CD4-positive, alpha-beta T cell treated with Interleukin-6 for 4 hours (primary cell): ENCODE measurements around the gene FRY.
A peak's percentile ranks its signal among the peaks of the same experiment; 100 is the strongest.

Experiments
- DNase-seq: peaks from one replicate; pipeline ENCODE4 v3.0.0-alpha.2; 2020; ENCODE audit warnings: mixed read lengths

The FRY gene

DNA sequence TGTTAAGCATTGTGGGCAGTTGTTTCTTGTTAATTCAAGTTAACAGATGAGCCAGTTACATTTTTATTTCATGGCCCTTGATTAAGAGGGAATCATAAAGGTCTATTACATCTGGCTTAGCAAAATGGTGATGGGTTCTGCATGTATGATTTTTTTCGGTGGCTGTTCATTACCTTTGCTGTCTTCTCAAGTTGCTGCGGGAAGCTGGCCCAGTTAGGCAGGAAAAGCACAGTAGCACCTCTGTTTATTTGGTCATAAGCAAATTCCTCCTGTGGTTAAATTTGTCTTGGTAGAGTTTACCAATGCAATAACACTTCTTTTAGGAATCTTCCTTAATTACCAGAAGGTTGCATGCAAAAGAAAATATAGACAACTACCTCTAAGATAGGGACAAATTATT, 104.5 kb downstream of the FRY start:
- DNase-seq: no peak

DNA sequence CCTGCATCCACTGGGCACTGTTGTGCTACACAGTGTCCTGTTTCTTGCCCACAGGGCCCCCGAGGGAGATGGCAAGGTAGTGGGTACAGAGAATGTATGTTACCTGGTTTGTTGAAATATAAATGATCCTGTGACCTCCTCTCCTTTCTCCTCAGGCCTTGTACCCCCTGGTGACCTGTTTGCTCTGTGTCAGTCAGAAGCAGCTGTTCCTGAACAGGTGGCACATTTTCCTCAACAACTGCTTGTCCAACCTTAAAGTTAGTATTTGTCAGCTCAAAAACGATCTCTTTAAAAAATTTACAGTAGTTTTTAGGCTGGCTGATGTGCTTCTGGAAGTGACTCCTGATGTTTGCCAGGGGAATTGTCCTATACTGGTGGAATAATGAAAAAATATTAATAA, 105.1 kb downstream of the FRY start:
- DNase-seq: no peak

DNA sequence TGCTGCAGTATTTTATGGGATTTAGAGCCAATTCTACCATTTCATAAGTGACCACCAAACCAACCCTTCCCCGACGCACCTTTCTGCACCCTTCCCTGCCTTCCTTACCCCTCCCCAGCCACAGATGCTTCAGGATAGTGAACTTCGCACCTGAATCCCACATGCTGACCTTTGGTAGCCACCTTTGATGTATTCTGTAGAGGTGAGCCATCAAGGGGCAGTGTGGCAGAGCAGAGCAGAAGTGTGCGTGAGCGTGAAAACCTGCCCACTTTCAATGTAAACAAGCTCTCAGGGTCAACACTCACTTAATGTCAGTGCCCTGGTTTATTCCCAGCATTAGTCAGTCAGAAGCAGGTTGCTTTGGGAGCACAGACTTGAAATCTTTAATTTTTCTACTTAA, 107.7 kb downstream of the FRY start:
- no peak for DNase-seq

DNA sequence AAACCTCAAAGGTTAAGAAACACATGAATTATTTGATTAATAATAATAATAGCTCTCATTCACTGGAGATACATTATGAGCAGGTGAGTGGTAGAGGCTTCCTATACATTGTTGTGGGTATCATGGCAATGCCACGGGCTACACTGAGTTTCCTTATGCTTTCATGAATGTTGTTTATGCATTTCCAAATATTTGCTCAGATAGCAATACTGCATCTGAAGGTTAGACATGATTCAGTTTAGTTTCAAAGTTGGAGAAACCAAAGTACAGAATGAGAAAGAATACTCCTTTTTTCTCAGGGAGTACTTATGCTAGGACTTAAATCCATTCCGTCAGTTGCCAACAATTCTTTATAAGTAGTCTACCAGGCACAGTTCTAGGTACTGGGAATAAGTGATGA, 108.5 kb downstream of the FRY start:
- DNase-seq: no peak

DNA sequence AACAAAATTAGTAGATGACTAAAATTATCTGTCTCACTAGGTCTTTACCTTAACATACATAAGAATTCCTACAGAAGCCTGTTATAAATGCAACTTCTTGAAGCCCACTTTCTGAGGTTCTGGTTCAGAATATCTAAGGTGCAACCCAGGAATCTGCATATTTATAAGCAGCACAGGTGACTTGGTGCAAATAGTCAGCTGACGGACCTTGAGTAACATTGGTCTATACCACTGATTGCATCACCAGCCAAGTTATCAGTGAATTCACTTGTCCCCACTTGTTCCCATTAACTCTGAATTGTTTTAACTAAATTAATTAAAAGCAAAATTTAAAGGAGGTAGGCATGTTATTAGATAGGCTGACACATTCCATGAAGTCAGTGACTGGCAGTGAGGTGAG, 109.9 kb downstream of the FRY start:
- DNase-seq: no peak

DNA sequence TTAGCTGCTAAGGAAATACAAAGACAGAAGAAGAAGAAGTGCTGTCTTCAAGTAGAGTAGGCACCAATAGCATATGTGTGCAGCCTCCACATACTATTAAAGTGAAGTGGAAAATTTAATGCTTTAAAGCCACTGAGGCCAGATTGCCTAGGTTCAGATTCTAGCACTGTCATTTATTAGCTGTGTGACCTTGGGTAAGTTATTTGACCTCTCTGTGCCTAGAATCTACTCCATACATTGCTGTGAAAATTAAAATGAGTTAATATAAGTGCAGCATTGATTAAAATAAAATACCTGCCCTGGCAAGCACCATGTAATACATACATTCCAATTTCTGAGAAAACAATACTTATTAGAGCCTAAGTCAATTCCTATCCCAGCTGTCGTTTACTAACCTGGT, 110.5 kb downstream of the FRY start:
- no peak for DNase-seq

DNA sequence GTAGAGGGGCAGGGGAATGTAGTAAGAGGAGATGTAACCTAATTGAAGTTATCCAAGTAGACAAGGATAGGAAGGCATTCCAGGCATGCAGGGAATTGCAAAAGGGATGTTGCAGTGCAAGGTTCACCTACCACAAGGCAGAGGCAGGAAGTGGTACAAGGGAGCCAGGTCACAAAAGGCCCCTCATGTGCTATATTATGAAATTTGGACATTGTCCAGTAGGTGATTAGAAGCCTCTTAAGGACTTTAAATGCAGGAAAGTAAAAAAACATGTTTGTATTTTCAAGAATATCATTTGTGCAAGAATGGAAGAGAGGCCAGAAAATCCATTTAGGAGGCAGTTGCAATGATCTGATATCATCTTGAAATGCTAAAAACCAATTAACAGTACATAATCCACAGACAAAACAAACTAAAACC, 111.4 kb downstream of the FRY start:
- no peak for DNase-seq

DNA sequence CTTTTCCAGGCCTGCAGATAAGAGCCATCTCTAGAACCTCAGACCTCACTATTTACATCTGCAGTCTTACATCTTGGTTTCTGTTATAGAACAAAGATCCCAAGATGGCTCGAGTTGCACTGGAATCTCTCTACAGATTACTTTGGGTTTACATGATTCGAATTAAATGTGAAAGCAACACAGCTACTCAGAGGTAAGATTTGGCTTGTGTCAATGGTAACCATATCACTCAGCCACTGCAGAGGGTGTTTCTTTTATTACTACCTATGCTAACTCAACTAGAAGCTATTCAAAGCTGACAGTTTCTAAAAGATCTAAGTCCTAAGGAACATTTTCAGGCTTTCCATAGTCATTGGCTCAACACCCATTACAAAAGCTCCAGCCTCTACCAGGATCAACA, 115.6 kb downstream of the FRY start:
- DNase-seq: no peak

DNA sequence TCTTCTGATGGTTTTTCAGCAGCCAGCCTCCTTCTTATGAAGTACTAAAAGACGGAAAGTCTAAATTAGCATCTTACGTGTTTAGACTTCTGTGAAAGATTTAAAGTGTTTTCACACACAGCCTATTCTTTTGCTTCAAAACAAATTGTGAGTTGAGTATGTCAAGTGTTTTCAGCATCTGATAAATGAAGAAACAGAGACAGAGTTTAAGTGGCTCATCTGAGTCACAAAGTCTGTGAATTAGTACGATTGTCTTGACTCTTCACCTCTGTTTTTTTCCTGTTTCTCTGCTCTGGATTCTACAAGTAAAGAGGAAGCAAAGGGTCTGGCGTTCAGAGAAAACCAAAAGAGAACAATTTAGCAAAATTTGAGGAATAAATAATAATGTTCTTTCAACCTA, 116.4 kb downstream of the FRY start:
- DNase-seq: no peak

DNA sequence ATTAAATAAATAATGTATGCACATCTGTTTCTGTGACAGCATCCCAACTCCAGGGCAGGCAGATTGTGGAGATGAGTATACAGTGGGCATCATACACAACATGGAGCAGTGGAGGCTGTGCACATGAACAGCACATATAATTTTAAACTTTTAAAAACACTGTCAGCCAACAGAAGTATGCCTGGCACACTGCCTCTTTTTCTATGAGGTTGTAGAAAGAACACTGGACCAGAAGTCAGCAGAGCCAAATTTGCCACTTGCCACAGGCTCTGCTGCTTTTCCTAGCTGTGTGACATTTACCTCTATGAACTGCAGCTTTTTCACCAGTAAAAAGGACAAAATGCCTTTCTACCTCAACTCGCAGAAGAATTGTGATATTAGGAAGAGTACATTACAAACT, 118.7 kb downstream of the FRY start:
- DNase-seq: no peak

DNA sequence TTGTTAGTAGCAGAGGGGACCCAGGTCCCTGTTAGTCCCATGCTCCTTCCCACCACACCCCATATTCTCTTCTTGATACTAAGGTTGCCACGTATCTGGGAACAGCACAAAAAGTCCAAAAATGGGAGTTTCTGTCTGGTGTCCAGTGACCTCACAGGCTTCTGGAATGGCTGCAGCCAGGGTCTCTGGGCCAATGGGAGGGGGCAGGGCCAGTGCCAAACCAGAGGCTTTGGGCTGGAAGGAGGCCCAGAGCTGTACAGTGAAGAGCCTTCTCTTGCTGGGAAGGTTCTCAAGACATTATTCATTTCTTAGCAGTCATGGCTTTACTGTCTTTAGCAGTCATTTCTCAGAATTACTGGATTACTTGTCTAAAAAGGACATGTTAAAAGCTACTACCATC, 119.2 kb downstream of the FRY start:
- no peak for DNase-seq

DNA sequence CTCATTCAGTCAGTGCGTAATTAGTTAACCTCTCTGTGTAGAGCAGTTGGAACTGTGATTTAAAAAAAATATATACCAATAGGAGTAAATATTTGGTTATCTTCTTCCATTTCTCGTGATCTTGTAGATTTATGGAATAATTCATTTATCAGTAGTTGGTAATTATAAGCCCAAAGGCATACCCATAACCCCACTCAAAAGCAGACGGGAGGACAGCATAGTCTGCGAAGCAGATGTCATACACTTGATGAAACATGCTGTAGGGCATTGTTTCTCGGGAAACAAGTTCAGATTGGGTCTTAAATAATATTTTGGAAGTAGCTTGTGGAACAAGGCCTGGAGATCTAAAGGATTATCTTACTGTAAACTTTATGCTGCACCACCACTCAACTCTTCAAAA, 119.7 kb downstream of the FRY start:
- no peak for DNase-seq

DNA sequence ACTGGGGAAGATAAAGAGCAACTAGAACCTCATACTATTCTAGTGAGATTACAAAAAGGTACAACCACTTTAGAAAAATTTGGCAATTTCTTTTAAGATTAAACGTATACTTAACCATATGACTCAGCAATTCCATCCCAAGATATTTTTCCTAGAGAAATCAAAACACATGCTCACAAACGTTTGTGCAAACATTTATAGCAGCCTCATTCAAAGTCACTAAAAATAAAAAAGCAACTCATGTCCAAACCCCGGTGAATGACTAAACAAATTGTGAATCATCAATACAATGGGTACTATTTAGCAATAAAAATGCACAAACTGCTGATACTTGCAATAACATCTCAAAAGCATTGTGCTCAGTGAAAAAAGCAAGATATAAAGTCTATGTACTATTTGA, 121.5 kb downstream of the FRY start:
- no peak for DNase-seq

DNA sequence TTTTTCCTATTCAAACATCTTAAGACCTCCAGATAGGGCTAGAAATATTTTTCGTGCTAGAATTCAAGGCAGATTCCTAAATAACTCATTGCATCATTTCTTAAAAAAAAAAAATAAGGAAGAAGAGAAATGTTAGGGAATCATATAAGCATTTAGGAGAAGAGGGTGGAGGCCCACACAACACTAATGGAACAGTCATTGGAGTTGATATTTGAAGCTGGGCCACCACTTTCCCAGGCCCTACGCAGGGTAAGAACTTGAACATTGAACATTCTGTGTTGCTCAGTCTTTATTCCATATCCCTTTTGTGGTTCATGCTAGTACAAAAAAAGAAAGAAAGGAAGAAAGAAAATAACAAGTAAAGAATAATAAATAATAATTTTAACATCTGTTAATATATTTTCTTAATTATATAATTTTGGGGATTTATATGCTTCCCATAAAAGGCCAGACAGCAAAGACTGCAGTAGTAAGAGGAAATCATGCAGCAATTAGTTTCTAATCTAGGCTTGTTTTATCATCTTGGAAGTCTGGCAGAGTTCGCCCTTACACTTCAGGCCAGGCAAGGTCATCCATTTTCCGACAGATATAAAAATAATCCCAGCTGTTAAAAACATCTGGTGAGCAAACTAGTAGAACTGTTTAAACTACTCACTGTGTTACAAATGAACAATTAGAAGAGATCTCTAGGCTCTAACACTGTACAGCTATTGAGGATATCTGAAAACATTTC, 127.7 kb downstream of the FRY start:
- DNase-seq: no peak

DNA sequence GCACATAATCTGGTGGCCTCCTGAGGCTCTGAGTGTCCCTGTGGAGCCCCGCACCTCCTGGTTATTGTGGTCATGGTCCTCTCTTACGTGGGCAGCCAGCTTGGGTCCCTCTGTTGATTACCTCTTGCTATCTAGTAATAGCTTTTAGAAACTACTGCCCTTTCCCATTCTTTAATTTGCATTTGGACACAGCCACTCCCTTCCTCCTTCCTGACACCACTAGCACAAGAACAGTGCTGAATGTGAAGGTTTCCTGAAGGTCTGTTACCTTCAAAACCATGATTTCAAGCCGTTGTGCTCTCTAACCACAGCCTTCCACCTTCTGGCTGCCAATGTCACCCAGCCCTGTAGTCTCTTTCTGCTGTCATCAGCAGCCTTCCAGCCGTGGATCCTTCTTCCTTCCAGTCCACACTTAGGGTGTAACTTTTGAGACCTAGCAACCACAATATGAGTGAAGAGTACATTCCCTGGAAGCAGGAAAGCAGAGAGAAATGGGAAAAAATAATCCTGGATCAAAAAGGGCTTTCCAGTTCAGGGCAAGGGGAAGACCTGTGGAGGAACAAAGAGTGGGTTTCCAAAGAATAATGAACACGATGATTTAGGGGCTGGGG, 130.9 kb downstream of the FRY start:
- no peak for DNase-seq

DNA sequence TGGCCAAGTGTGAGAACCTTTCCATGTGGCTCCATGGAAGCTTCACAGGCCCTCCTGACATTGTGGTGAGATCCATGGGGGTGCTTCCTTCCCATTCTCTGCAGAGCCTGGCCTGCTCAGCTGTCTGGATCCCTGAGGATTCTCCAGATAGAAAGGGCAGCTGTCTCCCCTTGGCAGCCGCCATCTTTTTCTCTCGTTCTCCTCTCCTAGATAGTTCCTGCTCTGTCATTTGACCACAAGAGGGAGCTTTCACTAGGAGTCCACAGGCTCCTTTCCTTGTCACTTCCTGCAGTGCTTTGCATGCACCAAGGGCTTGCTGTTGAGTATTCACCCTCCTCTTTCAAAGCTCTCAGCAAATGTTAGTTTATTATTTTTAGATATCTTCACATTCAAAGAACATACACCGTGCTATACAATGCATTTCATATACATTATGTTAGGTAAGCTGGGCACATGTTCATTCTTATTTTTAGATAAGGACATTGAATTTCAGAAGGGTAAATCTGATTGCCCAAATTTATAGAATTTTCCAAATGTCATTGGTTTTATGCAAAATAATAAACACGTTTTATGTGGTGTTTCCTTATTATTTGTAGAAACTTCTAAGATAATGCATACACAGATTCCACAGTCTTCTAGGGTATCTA, 133.2 kb downstream of the FRY start:
- DNase-seq: peak; percentile 9

DNA sequence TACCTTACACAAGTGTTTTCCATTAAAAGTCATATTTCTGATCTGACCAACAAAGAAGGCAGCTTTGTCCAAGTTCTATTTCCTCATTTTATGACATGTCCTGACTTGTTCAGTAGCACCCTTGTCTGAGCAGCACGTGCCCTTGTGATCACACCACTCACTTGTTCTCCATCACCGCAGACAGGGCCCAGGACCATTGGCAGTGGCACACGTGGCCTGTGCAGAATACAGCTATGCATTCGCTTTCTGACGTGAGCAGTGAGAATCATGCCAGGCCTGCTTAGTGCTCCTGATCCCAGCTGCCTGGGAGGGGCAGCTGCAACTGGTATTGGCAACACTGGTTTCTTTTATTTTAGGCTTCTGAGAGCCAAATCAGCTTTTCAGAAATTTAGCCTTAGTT, 134.2 kb downstream of the FRY start:
- no peak for DNase-seq

DNA sequence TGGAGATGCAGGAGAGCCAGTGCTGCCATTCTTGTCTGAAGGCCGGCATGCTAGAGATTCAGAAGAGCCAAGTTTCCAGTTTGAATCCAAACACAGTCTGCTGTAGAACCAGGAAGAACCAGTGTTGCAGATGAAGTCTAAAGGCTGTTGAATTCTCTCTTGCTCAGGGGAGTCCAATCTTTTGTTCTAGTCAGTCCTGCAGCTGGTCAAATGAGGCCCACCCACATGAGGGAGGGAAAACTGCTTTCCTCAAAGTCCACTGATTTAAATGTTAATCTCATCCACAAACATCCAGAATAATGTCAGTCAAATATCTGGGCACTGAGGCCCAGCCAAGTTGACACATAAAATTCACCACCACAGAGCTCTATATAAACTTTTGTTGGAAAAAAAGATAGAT, 136.6 kb downstream of the FRY start:
- DNase-seq: no peak

DNA sequence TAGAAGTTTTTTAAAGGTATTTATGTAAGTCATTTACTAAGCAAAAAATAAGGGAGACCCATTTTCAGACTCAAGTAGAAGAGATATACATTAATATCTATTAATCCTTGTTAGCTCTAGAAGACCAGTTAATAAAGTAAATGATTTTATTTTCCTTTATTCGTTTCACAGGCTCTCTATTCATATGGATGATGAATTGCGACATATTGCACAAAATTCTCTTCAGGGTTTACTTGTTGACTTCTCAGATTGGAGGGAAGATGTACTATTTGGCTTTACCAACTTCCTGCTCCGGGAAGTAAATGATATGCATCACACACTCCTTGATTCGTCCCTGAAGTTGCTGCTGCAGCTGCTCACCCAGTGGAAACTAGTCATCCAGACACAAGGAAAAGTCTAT, 139.3 kb downstream of the FRY start:
- DNase-seq: no peak

DNA sequence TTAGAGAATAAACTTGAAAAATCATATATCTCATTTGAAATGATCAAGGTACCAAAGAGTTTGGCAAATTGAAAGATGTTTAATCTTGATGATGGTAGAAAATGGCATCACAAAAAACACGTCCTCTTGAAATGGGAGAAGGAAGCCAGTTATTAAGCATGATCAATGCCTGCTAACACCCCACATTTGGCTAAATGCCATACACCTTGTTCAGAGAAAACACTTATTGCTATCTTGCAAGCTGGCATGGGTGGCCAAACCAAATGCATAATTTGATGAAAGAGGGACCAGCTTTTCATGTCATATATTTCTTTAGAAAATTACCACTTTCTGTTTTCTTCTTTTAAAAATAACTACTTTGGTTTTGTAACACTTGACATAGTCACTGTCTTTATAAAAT, 142.3 kb downstream of the FRY start:
- DNase-seq: no peak

DNA sequence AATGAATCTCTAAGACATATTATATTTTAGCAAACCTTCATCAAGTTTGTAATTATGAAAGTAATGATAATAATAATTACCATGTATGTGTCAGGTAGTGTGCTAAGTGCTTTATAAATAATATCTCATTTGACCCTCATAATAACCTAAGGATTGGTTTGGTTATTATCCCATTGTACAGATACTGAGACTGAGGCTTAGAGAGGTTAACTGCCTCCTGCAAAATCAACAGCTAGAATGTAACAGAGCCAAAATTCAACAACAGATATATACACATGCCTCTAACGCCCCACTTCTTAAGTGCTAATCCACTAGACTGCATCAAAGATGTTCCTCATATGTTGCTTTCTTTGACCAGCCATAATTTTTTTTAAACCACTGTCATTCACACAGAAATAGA, 142.8 kb downstream of the FRY start:
- no peak for DNase-seq

DNA sequence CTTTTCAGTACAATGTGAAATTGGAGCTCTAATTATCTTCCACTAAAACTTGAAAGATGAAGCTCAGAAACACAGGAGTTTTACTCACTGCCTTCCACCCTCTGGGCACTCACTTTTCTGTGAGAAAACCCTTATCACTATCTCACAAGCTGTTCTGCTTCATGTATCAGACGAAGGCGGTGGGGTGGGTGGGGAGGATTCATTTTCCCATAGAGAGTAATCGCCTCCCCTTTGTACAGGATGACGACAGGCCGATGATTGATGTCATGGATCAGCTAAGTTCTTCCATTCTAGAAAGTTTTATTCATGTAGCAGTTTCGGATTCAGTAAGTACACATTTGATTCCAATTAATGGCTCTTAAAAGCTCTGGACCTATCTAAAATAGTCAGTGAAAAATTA, 143.7 kb downstream of the FRY start:
- DNase-seq: no peak

DNA sequence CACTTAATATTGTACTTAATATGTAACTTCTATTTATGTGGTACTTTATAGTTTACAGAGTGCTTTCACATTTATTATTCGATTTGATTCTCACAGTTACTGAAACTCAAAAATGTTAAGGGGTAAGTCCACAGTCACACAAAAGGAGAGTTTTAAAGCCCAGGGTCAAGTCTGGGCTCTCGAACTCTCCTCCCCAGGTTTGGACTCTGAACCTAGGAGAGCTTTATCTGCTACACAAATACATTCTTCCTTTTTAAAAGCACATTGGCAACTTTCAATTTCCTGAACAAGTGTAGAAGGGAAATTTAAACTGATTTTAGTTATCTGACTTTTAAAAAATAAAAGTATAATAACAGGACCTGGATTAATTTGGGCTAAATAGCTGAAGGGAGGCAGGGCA, 144.4 kb downstream of the FRY start:
- no peak for DNase-seq

DNA sequence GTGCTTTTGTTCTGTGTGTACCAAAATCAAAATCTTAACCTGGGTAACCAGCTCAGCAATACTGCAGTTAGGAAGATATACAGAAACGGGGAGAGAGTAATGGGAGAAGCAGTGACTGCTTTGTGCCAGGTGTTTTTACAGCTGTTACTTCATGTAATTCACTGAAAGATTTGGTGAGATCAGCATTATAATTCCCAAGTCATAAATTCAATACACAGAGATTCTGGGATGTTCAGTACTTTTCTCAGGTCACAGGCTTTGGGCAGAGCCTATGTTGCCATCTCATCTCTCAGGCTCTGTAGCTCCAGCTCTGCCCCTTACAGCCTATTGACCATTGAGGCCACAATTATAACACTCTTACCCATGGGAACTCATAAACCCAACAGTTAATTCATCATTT, 145.1 kb downstream of the FRY start:
- no peak for DNase-seq

DNA sequence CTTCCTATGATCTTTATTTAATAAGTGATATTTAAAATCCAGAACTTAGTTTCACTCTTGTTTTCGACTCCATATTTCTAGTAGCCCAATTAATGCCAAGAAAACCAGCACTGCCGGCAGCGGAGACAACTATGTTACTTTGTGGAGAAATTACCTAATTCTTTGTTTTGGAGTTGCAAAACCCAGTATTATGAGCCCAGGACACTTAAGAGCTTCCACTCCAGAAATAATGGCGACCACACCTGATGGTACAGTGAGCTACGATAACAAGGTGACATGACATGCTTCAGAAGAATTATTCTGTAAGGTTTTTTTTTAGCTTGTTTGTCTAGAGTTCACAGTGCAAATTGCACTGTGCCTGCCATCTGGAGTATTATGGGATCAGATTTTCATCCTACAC, 147.2 kb downstream of the FRY start:
- DNase-seq: no peak
